OCI-LY1 (cell line): Measurements from ENCODE around the gene HMG20B.

ENCODE experiments used
- EZH2 ChIP-seq: fragments of 200-600 bp; sonication (generic), shearing (Covaris generic); IDR thresholded peaks from 2 replicates; pipeline ENCODE4 v1.8.0; 2017; ENCODE audit warnings: borderline replicate concordance, mixed run types, mild to moderate bottlenecking, antibody characterized with exemption, low read length, moderate library complexity, mixed read lengths
- TF ChIP-seq, protein P1 (sequence below): fragments of 200-600 bp; sonication (generic), shearing (Covaris generic); IDR thresholded peaks from 2 replicates; pipeline ENCODE4 v1.5.1; 2017; ENCODE audit warnings: mild to moderate bottlenecking, antibody characterized with exemption, low read length, moderate library complexity, mixed read lengths

DNA sequence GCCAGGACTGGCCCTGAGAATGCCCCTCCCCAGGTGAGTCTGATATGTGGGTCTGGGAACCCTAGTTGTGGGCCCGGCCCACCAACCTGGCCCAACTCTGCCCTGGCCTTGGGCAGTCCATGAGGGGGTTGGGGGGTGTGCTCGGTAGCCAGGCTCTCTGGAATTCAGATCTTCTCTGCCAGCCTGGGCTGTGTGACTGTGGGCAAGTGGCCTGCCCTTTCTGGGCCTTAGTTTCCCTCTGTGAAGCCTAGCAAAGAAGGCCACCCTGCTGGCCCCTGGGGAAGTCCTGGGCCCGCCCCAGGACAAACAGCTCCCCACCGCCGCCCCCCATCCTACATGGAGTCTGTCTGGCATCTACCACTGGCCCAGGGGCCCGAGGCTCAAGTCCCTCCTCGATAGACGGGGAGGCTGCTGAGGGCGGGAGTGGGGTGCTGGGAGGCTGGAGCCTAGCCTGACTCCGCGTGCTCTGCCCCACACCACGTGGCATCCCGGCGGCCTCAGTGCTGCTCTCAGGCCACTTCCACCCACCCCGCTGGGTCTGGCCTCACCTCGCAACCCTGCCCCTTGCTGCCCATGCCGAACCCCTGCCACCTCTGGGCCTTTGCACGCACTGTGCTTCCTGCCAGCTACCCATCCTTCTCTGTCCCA is 42.2 kb downstream of the HMG20B start:
- TF ChIP-seq EZH2 = no peak
- TF ChIP-seq, protein P1, sequence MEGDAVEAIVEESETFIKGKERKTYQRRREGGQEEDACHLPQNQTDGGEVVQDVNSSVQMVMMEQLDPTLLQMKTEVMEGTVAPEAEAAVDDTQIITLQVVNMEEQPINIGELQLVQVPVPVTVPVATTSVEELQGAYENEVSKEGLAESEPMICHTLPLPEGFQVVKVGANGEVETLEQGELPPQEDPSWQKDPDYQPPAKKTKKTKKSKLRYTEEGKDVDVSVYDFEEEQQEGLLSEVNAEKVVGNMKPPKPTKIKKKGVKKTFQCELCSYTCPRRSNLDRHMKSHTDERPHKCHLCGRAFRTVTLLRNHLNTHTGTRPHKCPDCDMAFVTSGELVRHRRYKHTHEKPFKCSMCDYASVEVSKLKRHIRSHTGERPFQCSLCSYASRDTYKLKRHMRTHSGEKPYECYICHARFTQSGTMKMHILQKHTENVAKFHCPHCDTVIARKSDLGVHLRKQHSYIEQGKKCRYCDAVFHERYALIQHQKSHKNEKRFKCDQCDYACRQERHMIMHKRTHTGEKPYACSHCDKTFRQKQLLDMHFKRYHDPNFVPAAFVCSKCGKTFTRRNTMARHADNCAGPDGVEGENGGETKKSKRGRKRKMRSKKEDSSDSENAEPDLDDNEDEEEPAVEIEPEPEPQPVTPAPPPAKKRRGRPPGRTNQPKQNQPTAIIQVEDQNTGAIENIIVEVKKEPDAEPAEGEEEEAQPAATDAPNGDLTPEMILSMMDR = no peak
